Stimulated activated CD4-positive, alpha-beta T cell treated with anti-CD3 and anti-CD28 coated beads, Interleukin-1b, Interleukin-23, amount 100 ng/mL, for 1 hour (primary cell): ENCODE measurements around the gene FAM177A1.
A peak's percentile ranks its signal among the peaks of the same experiment; 100 is the strongest.
"Not testable (repeated sequence)": the region's sequence is repeated elsewhere in the genome, so short reads cannot be mapped to it uniquely, and the experiment has no call there.

ENCODE experiments used
- DNase-seq, 2 donors: peaks; one replicate each; pipeline ENCODE4 v3.0.0-alpha.2; 2020; ENCODE audit warnings: low read depth in 2 of 2

Gene FAM177A1, protein sequence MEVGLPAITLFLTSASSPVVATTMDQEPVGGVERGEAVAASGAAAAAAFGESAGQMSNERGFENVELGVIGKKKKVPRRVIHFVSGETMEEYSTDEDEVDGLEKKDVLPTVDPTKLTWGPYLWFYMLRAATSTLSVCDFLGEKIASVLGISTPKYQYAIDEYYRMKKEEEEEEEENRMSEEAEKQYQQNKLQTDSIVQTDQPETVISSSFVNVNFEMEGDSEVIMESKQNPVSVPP

DNA sequence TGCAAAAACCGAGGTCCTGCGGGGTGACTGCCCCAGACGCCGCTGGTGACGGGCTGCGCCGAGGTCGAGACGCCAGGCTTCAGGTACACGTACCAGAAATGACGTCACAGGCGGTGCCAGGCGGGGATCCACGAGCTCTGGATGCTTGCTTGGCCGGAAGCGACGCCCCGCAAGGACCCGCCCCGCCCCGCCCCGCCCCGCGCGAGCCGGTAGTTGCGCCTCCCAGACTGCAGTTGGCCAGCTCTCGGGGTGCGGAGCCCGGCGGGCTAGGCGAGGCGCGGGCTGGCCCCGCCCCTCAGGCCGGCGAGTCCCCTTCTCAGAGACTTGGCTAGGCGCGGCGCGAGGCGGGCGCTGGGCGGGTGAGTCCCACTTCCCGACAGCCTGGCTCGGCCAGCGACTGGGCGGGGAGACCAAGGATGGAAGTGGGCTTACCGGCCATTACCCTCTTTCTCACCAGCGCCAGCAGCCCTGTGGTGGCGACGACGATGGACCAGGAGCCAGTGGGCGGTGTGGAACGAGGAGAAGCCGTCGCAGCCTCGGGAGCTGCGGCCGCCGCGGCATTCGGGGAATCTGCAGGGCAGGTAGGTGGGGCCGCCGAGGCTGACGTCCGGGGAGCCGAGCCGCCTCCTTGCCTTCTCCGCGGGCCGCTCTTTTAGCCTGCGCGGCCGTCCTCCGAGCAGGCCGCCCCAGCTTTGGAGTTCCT lies at the start of gene FAM177A1:
Gene FAM177A1 (plus strand): TSS at position 225 of the 703 bp plus-strand sequence. CDS start 192 bp downstream, at position 417.
- DNase-seq = peak; percentile 93 to 97

DNA sequence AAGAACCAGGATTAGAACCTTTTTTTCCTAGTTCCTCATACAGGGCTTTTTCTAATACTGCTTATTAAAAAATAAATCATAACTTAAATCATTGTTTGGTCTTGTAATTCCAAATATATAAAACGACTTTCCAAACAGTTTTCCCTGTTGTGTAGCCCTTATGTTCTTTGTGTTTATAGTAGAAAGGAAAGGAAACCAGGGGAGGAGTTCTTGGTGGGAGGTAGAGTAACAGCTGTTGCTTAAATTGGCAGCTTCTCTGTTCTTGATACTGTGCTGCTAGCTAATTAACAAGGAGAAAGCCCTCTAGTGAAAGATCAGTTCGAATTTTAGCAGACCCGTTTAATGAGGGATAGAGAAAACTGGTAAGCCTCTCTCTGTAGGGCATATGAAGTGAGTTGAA lies 48.3 kb upstream of the FAM177A1 start:
- DNase-seq = no peak

DNA sequence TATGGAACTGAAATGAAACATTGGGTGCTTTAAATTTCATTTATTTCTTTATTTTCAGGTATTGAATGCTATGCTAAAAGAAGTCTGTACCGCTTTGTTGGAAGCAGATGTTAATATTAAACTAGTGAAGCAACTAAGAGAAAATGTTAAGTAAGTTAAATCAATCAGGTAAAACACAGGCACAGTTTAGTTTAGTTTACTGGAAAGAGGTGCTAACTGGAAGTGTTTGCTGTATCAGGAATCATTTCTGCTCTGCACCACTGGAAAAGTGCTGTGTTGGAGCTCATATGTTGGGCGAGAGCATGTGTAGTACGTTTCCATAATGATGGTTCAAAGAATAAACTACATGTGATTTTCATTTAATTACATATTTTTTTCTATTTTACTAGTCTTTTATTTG lies 46.6 kb upstream of the FAM177A1 start:
- no peak for DNase-seq

DNA sequence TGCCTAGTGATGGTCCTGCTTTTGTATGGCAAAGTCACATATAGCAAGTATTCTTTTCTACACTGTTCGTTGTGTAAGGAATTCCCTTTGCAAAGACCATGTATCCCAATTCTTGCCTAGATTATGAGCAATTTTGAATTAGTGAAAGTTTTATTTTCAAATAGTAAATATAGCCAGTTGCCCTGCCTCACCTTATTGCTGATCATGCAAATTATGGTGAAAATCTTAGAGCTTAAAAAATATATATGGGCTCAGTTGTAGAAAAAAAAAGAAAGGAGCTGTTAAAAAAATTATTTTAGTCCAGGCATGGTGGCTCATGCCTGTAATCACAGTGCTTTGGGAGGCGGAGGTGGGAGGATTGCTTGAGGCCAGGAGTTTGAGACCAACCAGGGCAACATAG lies 44.5 kb upstream of the FAM177A1 start:
- no peak for DNase-seq

DNA sequence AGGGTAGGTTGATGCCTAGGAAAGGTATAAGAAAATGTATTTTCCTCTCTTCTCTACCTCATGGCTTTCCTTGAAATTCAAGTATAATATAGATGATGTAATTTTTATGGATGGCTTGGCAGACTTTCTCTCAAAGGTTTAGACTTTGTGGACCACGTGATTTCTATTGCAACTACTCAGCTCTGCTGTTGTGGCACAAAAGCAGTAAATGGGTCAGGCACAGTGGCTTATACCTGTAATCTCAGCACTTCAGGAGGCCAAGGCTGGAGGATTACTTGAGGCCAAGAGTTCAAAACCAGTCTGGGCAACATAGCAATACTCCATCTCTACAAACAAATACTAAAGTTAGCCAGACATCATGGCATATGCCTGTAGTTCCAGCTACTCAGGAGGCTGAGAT lies 41.2 kb upstream of the FAM177A1 start:
- DNase-seq = no peak

DNA sequence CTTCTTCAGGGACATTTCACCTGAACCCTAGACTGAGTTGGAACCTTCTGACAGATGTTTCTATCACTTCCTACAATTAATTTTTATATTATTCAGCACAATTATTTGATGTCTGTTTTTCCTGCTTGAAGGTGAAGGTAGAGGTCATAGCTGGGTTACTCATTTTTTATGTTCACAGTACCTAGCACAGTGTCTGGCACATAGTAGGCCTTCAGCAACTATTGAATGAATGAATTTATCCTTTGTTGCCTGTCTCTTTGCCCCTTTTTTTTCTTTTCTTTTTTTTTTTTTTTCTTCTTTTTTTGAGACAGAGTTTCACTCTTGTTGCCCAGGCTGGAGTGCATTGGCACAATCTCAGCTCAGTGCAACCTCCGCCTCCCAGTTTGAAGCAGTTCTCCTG lies 29.5 kb upstream of the FAM177A1 start:
- DNase-seq = no peak

DNA sequence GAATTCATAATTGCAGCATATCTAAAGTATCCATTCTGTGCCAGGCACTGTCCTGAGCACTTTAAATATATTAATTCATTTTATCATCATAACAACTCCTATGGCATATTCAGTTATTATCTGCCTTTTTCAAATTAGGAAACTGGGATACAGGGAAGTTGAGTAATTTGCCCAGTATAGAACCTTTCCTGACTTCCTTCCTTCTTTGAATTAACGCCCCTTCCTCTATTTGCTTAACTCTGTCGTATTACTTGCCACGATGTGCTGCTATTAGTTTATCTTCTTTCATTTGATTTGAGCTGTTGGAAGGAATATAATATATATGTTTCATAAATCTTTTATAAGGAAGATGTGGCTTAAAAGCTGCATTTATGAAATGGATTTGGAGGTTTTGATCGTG lies 25.4 kb upstream of the FAM177A1 start:
- DNase-seq = no peak

DNA sequence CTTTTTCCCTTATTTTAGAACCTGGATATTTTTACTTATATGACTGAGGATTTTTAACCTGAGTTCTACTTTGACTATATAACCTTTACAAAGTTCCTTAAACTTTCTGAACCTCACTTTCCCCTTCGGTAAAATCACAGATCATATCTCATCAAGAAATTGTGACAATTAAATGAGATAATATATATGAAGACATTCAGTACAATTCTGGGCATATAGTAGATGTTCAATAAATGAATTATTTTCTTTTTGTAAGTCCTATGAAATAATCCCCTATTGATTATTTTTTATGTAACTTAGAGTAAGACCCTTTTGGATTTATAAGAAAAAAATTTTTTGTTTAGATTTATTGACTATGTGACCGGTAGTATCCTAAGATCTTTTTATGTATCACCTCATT lies 17.6 kb upstream of the FAM177A1 start:
- DNase-seq = no peak

DNA sequence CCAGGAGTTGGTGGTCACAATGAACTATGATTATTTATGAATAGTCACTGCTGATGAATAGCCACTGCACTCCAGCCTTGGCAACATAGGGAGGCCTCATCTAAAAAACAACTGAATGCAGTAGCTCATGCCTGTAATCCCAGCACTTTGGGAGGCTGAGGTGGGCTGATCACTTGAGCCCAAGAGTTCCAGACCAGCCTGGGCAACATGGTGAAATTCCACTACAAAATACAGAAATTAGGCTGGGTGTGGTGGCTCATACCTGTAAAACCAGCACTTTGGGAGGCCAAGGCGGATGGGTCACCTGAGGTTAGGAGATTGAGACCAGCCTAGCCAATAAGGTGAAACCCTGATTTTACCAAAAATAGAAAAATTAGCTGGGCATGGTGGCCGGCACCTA lies 13.5 kb upstream of the FAM177A1 start:
- no peak for DNase-seq

DNA sequence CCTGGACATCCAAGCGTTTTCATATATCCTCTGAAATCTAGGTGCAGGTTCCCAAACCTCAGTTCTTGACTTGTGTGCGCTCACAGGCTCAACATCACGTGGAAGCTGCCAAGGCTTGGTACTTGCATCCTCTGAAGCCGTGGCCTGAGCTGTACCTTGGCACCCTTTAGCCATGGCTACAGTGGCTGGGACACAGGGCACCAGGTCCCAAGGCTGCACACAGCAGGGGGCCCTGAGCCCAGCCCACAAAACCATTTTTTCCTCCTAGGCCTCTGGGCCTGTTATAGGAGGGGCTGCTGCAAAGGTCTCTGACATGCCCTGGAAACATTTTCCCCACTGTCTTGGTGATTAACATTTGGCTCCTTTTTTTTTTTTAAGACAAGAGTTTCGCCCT lies 11.6 kb upstream of the FAM177A1 start:
- DNase-seq = no peak

DNA sequence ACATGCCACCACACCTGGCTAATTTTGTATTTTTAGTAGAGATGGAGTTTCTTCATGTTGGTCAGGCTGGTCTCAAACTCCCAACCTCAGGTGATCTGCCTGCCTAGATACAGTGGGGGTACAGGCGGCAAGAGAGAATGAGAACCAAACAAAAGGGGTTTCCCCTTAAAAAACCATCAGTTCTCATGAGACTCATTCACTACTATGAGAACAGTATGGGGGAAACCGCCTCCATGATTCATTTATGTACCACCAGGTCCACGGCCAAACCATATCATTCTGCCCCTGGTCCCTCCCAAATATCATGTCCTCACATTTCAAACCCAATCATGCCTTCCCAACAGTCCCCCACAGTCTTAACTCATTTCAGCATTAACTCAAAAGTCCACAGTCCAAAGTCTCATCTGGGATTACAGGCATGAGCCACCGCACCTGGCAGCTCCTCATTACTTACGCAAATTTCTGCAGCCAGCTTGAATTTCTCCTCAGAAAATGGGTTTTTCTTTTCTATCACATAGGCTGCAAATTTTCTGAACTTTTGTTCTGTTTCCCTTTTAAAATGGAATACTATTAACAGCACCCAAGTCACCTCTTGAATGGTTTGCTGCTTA lies 11.0 kb upstream of the FAM177A1 start:
- not testable (repeated sequence) for DNase-seq

DNA sequence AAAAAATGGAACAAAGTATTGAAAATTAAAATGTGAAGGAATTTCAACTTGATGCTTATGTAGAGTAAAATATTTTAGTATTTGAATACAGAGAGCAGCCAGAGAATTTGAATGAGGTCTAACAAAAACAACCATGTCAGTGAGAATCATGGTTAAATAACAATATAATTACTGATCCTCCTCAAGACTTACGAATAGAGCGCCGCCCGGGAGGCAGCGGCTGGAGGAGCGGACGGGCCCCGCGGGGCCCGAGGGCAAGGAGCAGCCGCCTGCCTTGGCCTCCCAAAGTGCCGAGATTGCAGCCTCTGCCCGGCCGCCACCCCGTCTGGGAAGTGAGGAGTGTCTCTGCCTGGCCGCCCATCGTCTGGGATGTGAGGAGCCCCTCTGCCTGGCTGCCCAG lies 7.8 kb upstream of the FAM177A1 start:
- not testable (repeated sequence) for DNase-seq

DNA sequence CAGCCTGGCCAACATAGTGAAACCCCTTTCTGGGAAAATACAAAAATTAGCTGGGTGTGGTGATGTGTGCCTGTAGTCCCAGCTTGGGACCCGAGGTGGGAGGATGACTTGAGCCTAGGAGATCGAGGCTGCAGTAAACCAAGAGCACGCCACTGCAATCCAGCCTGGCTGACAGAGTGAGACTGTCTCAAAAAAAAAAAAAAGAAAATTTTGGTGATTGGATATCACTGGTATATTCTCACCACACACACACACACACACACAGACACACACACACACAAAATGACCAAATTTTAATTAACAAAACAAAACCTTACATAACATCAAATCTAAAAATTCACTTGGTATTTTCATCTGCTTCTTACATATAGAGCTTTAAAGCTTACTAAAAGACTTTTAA lies 3.4 kb upstream of the FAM177A1 start:
- no peak for DNase-seq

DNA sequence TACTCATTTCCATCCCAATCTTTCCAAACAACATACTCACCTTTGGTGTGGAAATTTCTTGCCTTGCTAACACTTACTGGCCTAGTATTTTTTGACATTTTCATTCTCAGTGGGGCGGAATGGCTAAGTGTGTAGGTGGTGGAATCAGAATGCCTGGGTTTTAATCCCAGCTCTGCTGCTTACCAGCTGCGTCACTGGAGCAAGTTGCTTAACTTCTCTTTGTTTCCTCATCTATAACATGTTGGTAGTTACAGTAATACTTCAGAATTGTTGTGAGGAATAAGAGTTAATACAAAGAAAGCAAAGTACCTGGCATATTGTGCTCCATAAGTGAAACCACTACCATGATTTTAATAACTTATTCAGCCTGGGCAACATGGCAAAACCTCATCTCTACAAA lies 3.0 kb upstream of the FAM177A1 start:
- DNase-seq = no peak

DNA sequence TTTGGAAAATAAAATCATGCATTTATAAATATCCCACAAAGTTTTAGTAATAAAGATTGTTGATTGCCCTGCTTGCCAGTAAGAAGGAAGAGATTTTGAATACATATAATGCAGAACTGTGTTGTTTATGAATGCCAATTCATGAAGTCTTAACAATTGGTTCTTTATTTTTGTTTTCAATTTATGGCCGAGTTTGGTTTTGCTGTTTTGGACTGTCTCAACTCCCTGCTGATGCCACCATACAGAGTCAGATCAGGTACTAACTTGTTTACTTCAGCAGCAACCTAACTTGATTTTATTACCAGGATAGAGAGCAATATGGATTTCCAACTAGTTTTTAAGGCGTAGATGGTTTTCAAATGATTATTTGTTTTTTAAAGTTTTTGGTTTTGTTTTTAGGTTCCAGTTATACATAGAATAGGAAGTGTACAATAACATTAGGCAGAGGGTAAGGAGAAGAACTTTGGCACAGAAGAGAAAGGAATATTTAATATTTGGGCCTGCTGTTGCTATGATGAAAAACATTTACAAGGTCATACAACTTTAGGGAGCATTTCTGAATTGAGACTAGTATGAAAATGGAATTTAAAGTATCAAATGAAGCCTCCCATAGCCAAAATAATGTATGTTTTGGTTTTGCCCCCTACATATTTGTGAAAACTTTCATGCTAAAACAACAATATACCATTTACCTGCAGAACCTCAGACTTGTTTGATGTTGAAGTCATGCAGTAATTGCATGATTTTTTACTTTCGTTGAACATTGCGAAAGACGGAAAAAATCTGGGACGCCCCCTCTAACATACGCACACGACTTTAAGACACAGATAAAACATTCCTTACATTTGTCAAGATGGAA lies 904 bp upstream of the FAM177A1 start:
- no peak for DNase-seq

DNA sequence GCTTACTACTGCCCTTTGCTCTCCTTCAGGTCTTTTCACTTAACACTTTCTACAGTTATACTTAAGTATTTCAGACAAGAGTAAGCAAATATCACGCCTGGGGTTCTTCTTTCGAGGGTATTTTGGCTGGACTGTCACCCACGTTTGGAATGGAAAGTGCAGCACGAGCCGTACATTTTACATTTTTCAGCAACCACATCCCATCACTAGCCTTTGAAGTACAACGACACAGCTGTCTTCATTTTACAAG lies 349 bp upstream of the FAM177A1 start:
- DNase-seq = no peak

DNA sequence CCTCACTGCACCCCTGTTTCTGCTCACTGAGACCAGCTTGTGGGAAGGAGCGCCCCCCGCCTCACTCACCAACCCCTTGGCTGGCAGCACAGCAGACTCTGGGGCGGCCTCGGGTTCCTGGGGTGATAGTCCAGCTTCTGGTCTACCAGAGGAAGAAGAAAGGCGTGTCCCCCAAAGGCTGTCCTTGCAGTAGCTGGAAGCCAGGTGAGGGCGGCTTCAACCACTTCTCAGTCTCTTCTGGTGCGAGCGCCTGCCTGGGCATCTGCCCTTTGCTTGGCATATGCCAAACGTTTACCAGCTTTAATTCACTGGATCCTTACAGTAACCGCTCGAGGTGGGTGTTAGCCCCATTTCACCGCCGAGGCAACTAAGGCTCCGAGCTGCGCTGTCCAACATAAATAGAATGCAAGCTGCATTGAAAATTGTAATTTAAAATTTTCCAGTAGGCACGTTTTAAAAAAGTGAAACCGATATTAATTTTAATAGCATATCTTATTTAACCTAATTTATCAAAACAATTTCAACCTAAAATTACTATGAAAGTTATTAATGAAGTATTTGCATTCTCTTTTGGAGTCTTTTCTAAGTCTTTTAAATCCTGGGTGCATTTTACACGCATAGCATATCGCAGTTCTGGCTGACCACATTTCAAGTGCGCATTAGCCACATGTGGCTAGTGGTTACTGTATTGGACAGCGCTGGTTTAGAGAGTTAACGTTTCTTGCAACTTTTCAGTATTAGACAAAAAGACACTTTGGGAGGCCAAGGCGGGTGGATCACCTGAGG lies 872 bp downstream of the FAM177A1 start:
- DNase-seq = peak in 1 of 2 donors; percentile 7

DNA sequence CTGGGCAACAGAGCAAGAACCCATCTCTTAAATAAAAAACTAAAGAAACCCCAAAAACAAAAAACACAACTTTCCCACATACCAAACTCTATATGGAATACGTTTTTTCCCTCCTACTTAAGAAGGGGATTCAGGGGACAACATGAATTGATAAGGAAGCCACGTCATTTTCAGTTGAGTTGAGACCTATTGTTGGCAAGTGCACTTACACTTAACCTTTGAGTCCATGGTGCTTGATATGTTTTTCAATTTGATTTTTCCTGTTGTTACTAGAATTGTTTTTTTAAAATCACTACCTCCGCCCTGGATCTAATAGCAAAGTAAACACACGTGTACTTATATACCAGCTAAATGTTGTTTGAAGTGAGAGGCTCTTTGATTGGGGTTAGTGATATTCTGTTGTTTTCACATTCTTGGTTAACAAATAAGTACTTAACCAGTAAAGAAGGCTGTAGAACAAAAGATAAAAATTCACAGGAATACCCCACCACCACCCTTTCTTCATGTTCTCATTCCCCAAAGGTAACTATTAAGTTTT lies 2.0 kb downstream of the FAM177A1 start:
- DNase-seq = no peak

DNA sequence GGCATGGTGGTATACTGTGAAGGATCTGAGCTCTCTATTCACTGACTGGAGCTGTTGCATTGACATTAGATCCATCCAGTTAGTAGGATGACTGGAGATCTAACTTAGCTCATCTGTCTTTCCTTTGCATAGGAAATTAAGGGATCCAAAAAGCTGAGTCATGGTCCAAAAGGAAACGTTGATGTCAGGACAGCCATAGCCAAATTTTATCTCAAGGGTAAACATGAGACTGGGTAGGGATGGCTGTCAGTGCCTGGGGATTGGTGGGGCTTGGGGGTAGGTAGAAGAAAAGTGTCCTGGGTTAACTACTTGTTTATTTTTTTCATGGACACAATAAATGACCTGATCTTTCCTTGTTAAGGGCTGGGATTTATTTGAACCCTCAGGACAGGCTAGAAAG lies 4.6 kb downstream of the FAM177A1 start:
- no peak for DNase-seq

DNA sequence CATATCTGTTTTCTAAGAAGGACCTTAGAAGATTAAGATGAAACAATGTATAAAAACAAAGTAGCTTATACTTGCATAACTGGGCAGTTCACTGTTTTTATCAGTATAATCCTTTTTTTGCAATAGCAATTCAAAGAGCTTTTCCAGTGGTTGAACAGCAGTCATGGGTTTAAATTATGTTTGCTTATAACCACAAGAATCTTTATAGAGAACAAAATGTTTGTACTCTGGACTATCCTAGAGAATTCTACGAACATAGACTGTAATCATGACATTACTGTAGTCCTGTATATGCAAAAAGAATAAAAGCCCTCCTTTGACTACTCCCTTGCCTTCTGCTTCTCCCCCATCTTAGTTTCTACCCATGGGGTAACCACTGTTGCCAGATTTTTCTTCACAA lies 5.7 kb downstream of the FAM177A1 start:
- no peak for DNase-seq

DNA sequence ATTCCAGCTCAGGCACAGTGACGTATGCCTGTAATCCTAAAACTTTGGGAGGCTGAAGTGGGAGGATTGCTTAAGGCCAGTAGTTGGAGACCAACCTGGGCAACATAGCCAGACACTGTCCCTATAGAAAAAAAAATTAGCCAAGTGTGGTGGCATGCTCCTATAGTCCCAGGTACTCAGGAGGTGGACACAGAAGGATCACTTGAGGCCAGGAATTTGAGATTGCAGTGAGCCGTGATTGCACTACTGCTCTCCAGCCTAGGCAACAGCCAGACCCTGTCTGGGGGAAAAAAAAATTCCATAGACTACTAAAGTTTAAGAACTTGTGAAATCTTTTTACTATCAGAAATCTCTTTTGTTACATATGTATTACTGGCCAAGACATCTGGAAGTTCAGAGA lies 6.6 kb downstream of the FAM177A1 start:
- DNase-seq = no peak
